K562 (cell line): ENCODE results near the gene WNK1. TPM values are rescaled to one million over a fixed set of nuclear protein-coding genes. Genes with fewer than 3 reads are reported as not detected.

Source experiments
- ATAC-seq: fragments of 200-7000 bp; cut with Tn5 transposase; 3 replicates; pipeline ENCODE4 v1.9.1; 2020; ENCODE audit warnings: moderate library complexity
- BruUV-seq: library from RNA; stranded (reverse); fragments of 400-500 nt; replicated peaks from 2 replicates; lab custom pipeline; 2021; lab: Mats Ljungman, UMichigan
- CTCF ChIA-PET: fragments of 300-600 bp; formaldehyde crosslinking; extraction: SDS; loops from one replicate; lab custom pipeline; 2021; ENCODE audit warnings: low intra/inter-chr PET ratio; lab: Yijun Ruan, JAX
- POLR2A ChIA-PET: fragments of 300-600, 350-650 bp; sonication (Branson Sonifier 250); formaldehyde crosslinking; extraction: SDS; loops from one replicate; lab custom pipeline; 2021; ENCODE audit warnings: antibody characterized with exemption, inconsistent platforms; lab: Yijun Ruan, JAX
- DNase-seq, 4 experiments: peaks; one replicate each; pipeline versions ENCODE4 v3.0.0 to v3.0.0-alpha.2; 2011 to 2018; ENCODE audit warnings: low spot score in 3 of 4, mixed read lengths in 3 of 4; ENCODE audit errors: extremely low read depth in 1 of 4
- FAIRE-seq: peaks from 2 replicates; lab custom pipeline; 2011; peaks lifted over from hg19 to GRCh38; lab: Jason Lieb, UNC
- H2AFZ ChIP-seq: 2 replicates; pipeline ENCODE4 v1.6.0; 2011; ENCODE audit warnings: low read depth, low read length, control low read depth, inconsistent platforms
- H3K27ac ChIP-seq: fragments of 200-600 bp; 3 replicates; pipeline ENCODE4 v1.8.0; 2011; ENCODE audit warnings: low read depth, mild to moderate bottlenecking, control low read depth, inconsistent platforms, low read length, moderate library complexity, mixed read lengths; ENCODE audit errors: extremely low read depth
- H3K27me3 ChIP-seq, 2 experiments: fragments of 300-600 bp in 1 of 2; 2 replicates in 1 of 2; 3 replicates in 1 of 2; pipeline versions ENCODE4 v1.6.0 to v1.8.0; 2011; ENCODE audit warnings: inconsistent platforms in 2 of 2, low read length in 2 of 2, mild to moderate bottlenecking in 1 of 2, mixed read lengths in 1 of 2, moderate library complexity in 1 of 2; ENCODE audit not compliant: control insufficient read depth in 2 of 2, insufficient read depth in 2 of 2
- H3K36me3 ChIP-seq: fragments of 300-600 bp; 3 replicates; pipeline ENCODE4 v1.8.0; 2011; ENCODE audit warnings: mild to moderate bottlenecking, low read length, inconsistent platforms; ENCODE audit not compliant: control insufficient read depth, insufficient read depth
- H3K4me1 ChIP-seq, 2 experiments: fragments of 200-600 bp in 1 of 2; replicated peaks in 1 of 2; 2 replicates in 1 of 2; 3 replicates in 1 of 2; pipeline versions ENCODE4 v1.5.1 to v1.8.0; 2011; ENCODE audit warnings: inconsistent platforms in 2 of 2, low read length in 2 of 2, mild to moderate bottlenecking in 1 of 2, mixed read lengths in 1 of 2, moderate library complexity in 1 of 2; ENCODE audit not compliant: control insufficient read depth in 2 of 2, insufficient read depth in 2 of 2
- H3K4me2 ChIP-seq: 2 replicates; pipeline ENCODE4 v1.6.1; 2011; ENCODE audit warnings: low read length, control low read depth, inconsistent platforms, mixed read lengths; ENCODE audit not compliant: insufficient read depth
- H3K4me3 ChIP-seq: fragments of 200-600 bp; sonication (generic), shearing (Covaris generic); 2 replicates; pipeline ENCODE4 v1.5.1; 2016; ENCODE audit warnings: control low read depth, inconsistent platforms
- H3K79me2 ChIP-seq: fragments of 200-600 bp; 3 replicates; pipeline ENCODE4 v1.8.0; 2011; ENCODE audit warnings: low read length, inconsistent platforms; ENCODE audit not compliant: control insufficient read depth, insufficient read depth
- H3K9ac ChIP-seq, 2 experiments: 2 replicates each; pipeline versions ENCODE4 v1.6.0 to v1.6.1; 2011; ENCODE audit warnings: low read depth in 2 of 2, low read length in 2 of 2, control low read depth in 1 of 2, inconsistent platforms in 1 of 2, mild to moderate bottlenecking in 1 of 2, mixed read lengths in 1 of 2; ENCODE audit not compliant: insufficient read depth in 1 of 2
- H3K9me1 ChIP-seq: one replicate; pipeline ENCODE4 v1.6.0; 2011; ENCODE audit warnings: inconsistent platforms, mild to moderate bottlenecking, low read length, moderate library complexity; ENCODE audit not compliant: control insufficient read depth, insufficient read depth
- H3K9me3 ChIP-seq: replicated peaks from 2 replicates; pipeline ENCODE4 v1.5.1; 2011; ENCODE audit warnings: low read depth, low read length, inconsistent platforms; ENCODE audit not compliant: control insufficient read depth, insufficient read depth
- H4K20me1 ChIP-seq: replicated peaks from 2 replicates; pipeline ENCODE4 v1.6.1; 2011; ENCODE audit warnings: low read length, inconsistent platforms, mixed read lengths; ENCODE audit not compliant: control insufficient read depth, insufficient read depth
- BACH1 ChIP-seq: fragments of 200-800 bp; sonication (Bioruptor generic); IDR thresholded peaks from 2 replicates; pipeline ENCODE4 v1.6.1; 2016; ENCODE audit warnings: missing genetic modification characterization, missing compliant biosample characterization
- CXXC5 ChIP-seq: fragments of 250-450 bp; sonication (Bioruptor Pico); IDR thresholded peaks from 2 replicates; pipeline ENCODE4 v1.8.0; 2022; ENCODE audit warnings: inconsistent platforms, mild to moderate bottlenecking, moderate library complexity
- EWSR1 ChIP-seq: fragments of 450-650 bp; IDR thresholded peaks from 2 replicates; pipeline ENCODE4 v1.6.1; 2018; ENCODE audit warnings: borderline replicate concordance, mild to moderate bottlenecking, low read depth, moderate library complexity; ENCODE audit not compliant: partially characterized antibody
- GABPB2 ChIP-seq: fragments of 250-450 bp; sonication (Bioruptor Pico); conservative IDR thresholded peaks from 2 replicates; pipeline ENCODE4 v1.5.1; 2021; ENCODE audit warnings: mild to moderate bottlenecking
- GTF2F1 ChIP-seq: IDR thresholded peaks from 2 replicates; pipeline ENCODE4 v1.6.1; 2011; ENCODE audit warnings: low read depth, low read length, improper control_type of control experiment
- KDM4B ChIP-seq, 2 experiments: fragments of 450-650 bp in 1 of 2; sonication (generic) in 1 of 2; IDR thresholded peaks; 2 replicates each; pipeline ENCODE4 v1.6.1; 2016 to 2017; ENCODE audit warnings: borderline replicate concordance in 2 of 2, antibody characterized with exemption in 1 of 2, low read depth in 1 of 2, mild to moderate bottlenecking in 1 of 2
- MED1 ChIP-seq: sonication (generic); formaldehyde crosslinking; IDR thresholded peaks from 2 replicates; pipeline ENCODE4 v1.8.1; 2023; ENCODE audit warnings: missing genetic modification reagents, borderline replicate concordance
- ZFPM2 ChIP-seq: fragments of 250-450 bp; sonication (Bioruptor Pico); IDR thresholded peaks from 2 replicates; pipeline ENCODE4 v1.5.1; 2022; ENCODE audit warnings: mild to moderate bottlenecking
- ZKSCAN3 ChIP-seq: fragments of 250-450 bp; sonication (Bioruptor Pico); IDR thresholded peaks from 2 replicates; pipeline ENCODE4 v1.4.0; 2020
- ZNF124 ChIP-seq: sonication (generic); formaldehyde crosslinking; IDR thresholded peaks from 2 replicates; pipeline ENCODE4 v1.8.1; 2022; ENCODE audit warnings: missing genetic modification reagents
- ZNF224 ChIP-seq: sonication (generic); formaldehyde crosslinking; IDR thresholded peaks from 2 replicates; pipeline ENCODE4 v1.8.0; 2022; ENCODE audit warnings: mild to moderate bottlenecking, missing genetic modification reagents
- ZNF668 ChIP-seq: fragments of 250-450 bp; sonication (Bioruptor Pico); IDR thresholded peaks from 2 replicates; pipeline ENCODE4 v1.8.0; 2022; ENCODE audit warnings: mild to moderate bottlenecking, inconsistent platforms
- WGBS: fragments of 100-300 bp; shearing (Covaris generic); methylation state at CpG from one replicate; pipeline ENCODE4 v1.1.6; 2016; ENCODE audit warnings: low coverage, mixed read lengths; ENCODE audit not compliant: insufficient coverage; ENCODE audit errors: missing lambda C conversion rate; 5-methylcytosine and 5-hydroxymethylcytosine counted together
- in situ Hi-C: fragments of 300-500 bp; cut with MboI; formaldehyde crosslinking; loops from 4 replicates; pipeline ENCODE4 v1.15.0; 2018; ENCODE audit warnings: inconsistent platforms, mixed read lengths
- intact Hi-C: fragments of 100-400 bp; cut with micrococcal nuclease; formaldehyde crosslinking; loops from 2 replicates; pipeline ENCODE4 v1.14.2; 2022
- polyA plus RNA-seq, 8 experiments: library from polyadenylated mRNA; depleted of rRNA in 4 of 8; stranded (reverse) in 5 of 8; unstranded in 3 of 8; fragments of >200 nt; fragmentation: Nextera tagmentation in 2 of 8; fragmentation: Illumina TruSeq in 1 of 8; extraction: Ambion mirVana in 2 of 8; extraction: Trizol in 1 of 8; gene quantifications; 2 replicates each; pipeline versions ENCODE4 v1.2.1 to v1.2.3, GENCODE V29; 2011 to 2014; ENCODE audit warnings: inconsistent platforms in 1 of 8, missing spikeins in 1 of 8
- total RNA-seq, 7 experiments: library from RNA; depleted of rRNA in 6 of 7; stranded (reverse); fragments of >200 nt in 6 of 7; fragmentation: Illumina TruSeq in 2 of 7; extraction: Trizol in 2 of 7; gene quantifications; 2 replicates each; pipeline versions ENCODE4 v1.2.1 to v1.2.3, GENCODE V29; 2011 to 2021; ENCODE audit warnings: low replicate concordance in 1 of 7
- TF ChIP-seq, protein P1 (sequence below): sonication (generic); formaldehyde crosslinking; IDR thresholded peaks from 2 replicates; pipeline ENCODE4 v1.8.1; 2023; ENCODE audit warnings: mild to moderate bottlenecking, missing genetic modification reagents
- TF ChIP-seq, protein P2 (sequence below), 2 experiments: fragments of 450-650 bp in 1 of 2; IDR thresholded peaks; 2 replicates each; pipeline ENCODE4 v1.6.1; 2011 to 2017; ENCODE audit warnings: low read depth in 2 of 2, antibody characterized with exemption in 1 of 2, borderline replicate concordance in 1 of 2, low read length in 1 of 2, mild to moderate bottlenecking in 1 of 2, mixed read lengths in 1 of 2; ENCODE audit not compliant: control insufficient read depth in 1 of 2

Gene WNK1
- total and polyA plus RNA-seq, 9 of the 15 experiments (the other 6 are each of a cell fraction or from before 2014, with no cell fraction given), result 4.3 to 73.9 (median 31.0) TPM

DNA sequence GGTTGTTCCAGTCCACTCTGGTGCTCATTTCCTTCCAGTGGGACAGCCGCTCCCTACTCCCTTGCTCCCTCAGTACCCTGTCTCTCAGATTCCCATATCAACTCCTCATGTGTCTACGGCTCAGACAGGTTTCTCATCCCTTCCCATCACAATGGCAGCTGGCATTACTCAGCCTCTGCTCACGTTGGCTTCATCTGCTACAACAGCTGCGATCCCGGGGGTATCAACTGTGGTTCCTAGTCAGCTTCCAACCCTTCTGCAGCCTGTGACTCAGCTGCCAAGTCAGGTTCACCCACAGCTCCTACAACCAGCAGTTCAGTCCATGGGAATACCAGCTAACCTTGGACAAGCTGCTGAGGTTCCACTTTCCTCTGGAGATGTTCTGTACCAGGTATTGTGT lies 127.3 kb downstream of the WNK1 start:
- Histone ChIP-seq H2AFZ (no peak overlapping the region), H3K27me3 (no peaks in the 10 kb centered on the region), H3K9me3 (no peaks in the 10 kb centered on the region), H3K27ac (no peak overlapping the region), H3K9ac (no peak overlapping the region), H3K79me2 (no peaks in the 10 kb centered on the region), H3K4me2 (no peak overlapping the region), H3K4me1 (no peaks in the 10 kb centered on the region), H3K36me3 (peaks cover 80% of the 10 kb centered on the region), H3K9me1 (no peaks in the 10 kb centered on the region), H3K4me3 (no peak overlapping the region), H4K20me1 (no peaks in the 10 kb centered on the region)
- ChIA-PET CTCF (no interaction called here), POLR2A (no interaction called here)
- in situ Hi-C loops, result no loop called here
- no TSS peak for BruUV-seq
- TF ChIP-seq ZNF124, result no peak
- TF ChIP-seq ZFPM2 (CRISPR knock-in tag), result no peak
- TF ChIP-seq CXXC5 (CRISPR knock-in tag), result no peak
- no peak for TF ChIP-seq ZNF224 (CRISPR knock-in tag)
- TF ChIP-seq ZNF668 (CRISPR knock-in tag), result no peak
- TF ChIP-seq GABPB2, result no peak
- no peak for TF ChIP-seq BACH1 (tag)
- TF ChIP-seq, protein P1, sequence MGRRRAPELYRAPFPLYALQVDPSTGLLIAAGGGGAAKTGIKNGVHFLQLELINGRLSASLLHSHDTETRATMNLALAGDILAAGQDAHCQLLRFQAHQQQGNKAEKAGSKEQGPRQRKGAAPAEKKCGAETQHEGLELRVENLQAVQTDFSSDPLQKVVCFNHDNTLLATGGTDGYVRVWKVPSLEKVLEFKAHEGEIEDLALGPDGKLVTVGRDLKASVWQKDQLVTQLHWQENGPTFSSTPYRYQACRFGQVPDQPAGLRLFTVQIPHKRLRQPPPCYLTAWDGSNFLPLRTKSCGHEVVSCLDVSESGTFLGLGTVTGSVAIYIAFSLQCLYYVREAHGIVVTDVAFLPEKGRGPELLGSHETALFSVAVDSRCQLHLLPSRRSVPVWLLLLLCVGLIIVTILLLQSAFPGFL, result no peak
- TF ChIP-seq, protein P2, sequence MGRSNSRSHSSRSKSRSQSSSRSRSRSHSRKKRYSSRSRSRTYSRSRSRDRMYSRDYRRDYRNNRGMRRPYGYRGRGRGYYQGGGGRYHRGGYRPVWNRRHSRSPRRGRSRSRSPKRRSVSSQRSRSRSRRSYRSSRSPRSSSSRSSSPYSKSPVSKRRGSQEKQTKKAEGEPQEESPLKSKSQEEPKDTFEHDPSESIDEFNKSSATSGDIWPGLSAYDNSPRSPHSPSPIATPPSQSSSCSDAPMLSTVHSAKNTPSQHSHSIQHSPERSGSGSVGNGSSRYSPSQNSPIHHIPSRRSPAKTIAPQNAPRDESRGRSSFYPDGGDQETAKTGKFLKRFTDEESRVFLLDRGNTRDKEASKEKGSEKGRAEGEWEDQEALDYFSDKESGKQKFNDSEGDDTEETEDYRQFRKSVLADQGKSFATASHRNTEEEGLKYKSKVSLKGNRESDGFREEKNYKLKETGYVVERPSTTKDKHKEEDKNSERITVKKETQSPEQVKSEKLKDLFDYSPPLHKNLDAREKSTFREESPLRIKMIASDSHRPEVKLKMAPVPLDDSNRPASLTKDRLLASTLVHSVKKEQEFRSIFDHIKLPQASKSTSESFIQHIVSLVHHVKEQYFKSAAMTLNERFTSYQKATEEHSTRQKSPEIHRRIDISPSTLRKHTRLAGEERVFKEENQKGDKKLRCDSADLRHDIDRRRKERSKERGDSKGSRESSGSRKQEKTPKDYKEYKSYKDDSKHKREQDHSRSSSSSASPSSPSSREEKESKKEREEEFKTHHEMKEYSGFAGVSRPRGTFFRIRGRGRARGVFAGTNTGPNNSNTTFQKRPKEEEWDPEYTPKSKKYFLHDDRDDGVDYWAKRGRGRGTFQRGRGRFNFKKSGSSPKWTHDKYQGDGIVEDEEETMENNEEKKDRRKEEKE (IDR thresholded peaks at IDR 0.05; ENCODE audit: borderline replicate concordance in 1 of 2, control insufficient read depth in 1 of 2, low read depth in 2 of 2, low read length in 1 of 2), result no peak
- no peak for TF ChIP-seq ZKSCAN3 (CRISPR knock-in tag)
- TF ChIP-seq MED1 (CRISPR knock-in tag), result no peak
- TF ChIP-seq GTF2F1, result no peak
- no peak for TF ChIP-seq EWSR1
- TF ChIP-seq KDM4B (IDR thresholded peaks at IDR 0.05; ENCODE audit: borderline replicate concordance in 2 of 2, low read depth in 1 of 2), result no peak
- intact Hi-C loops, result no loop called here
- FAIRE-seq, result no peak
- no peak for DNase-seq
- ATAC-seq, result no peak
- 95% methylated on average over 4 of the region's 5 CpGs for WGBS
